GM12878 (cell line): ENCODE results near the gene NOP16. TPM values are rescaled to one million over a fixed set of nuclear protein-coding genes. Genes with fewer than 3 reads are reported as not detected.

ENCODE experiments used
- ASH2L ChIP-seq: fragments of 300-600, 200-600 bp; sonication (generic); IDR thresholded peaks from 2 replicates; pipeline ENCODE4 v1.6.1; 2017; ENCODE audit warnings: low read depth, mild to moderate bottlenecking, borderline replicate concordance
- BMI1 ChIP-seq: fragments of 450-650 bp; IDR thresholded peaks from 2 replicates; pipeline ENCODE4 v1.6.1; 2016; ENCODE audit warnings: mild to moderate bottlenecking, moderate library complexity, borderline replicate concordance
- GATAD2B ChIP-seq: fragments of 450-650 bp; conservative IDR thresholded peaks from 2 replicates; pipeline ENCODE4 v1.6.1; 2017; ENCODE audit warnings: low read depth, mild to moderate bottlenecking, moderate library complexity
- KDM1A ChIP-seq: fragments of 200-600 bp; sonication (generic); IDR thresholded peaks from 2 replicates; pipeline ENCODE4 v1.6.1; 2016; ENCODE audit warnings: borderline replicate concordance
- MYC ChIP-seq: IDR thresholded peaks from 2 replicates; pipeline ENCODE4 v1.6.1; 2011; ENCODE audit warnings: mild to moderate bottlenecking, low read length, moderate library complexity, inconsistent platforms; ENCODE audit not compliant: insufficient read depth, insufficient replicate concordance, insufficient read length, severe bottlenecking
- NR2C2 ChIP-seq: IDR thresholded peaks from 2 replicates; pipeline ENCODE4 v1.6.1; 2011; ENCODE audit warnings: borderline replicate concordance, low read depth; ENCODE audit not compliant: control insufficient read depth, insufficient read length
- POLR2AphosphoS5 ChIP-seq: IDR thresholded peaks from 2 replicates; pipeline ENCODE4 v1.6.1; 2011; ENCODE audit warnings: mild to moderate bottlenecking, low read length, inconsistent platforms
- RCOR1 ChIP-seq: conservative IDR thresholded peaks from 2 replicates; pipeline ENCODE4 v1.6.1; 2012; ENCODE audit warnings: low read depth, low read length, improper control_type of control experiment
- RFX5 ChIP-seq: IDR thresholded peaks from 2 replicates; pipeline ENCODE4 v1.6.1; 2011; ENCODE audit warnings: low read depth, low read length, improper control_type of control experiment
- SMAD1 ChIP-seq: fragments of 450-650 bp; IDR thresholded peaks from 2 replicates; pipeline ENCODE4 v1.6.1; 2018; ENCODE audit warnings: mild to moderate bottlenecking, low read depth; ENCODE audit not compliant: partially characterized antibody
- STAT3 ChIP-seq: IDR thresholded peaks from 2 replicates; pipeline ENCODE4 v1.6.1; 2011; ENCODE audit warnings: low read depth, low read length, improper control_type of control experiment
- SUZ12 ChIP-seq: fragments of 200-600 bp; sonication (generic); IDR thresholded peaks from one replicate; pipeline ENCODE4 v1.6.1; 2018; ENCODE audit warnings: antibody characterized with exemption, mild to moderate bottlenecking; ENCODE audit not compliant: unreplicated experiment
- WRNIP1 ChIP-seq: IDR thresholded peaks from 2 replicates; pipeline ENCODE4 v1.6.1; 2011; ENCODE audit warnings: low read depth, low read length, improper control_type of control experiment, borderline replicate concordance
- YY1 ChIP-seq: IDR thresholded peaks from 2 replicates; pipeline ENCODE4 v1.6.1; 2011; ENCODE audit warnings: low read depth, mild to moderate bottlenecking, low read length
- ZBTB4 ChIP-seq: fragments of 450-650 bp; formaldehyde crosslinking; IDR thresholded peaks from 2 replicates; pipeline ENCODE4 v1.4.0; 2022; ENCODE audit warnings: mild to moderate bottlenecking, moderate library complexity
- ZNF217 ChIP-seq: fragments of 450-650 bp; IDR thresholded peaks from 2 replicates; pipeline ENCODE4 v1.6.1; 2017; ENCODE audit warnings: antibody characterized with exemption, mild to moderate bottlenecking
- polyA plus RNA-seq, 11 experiments: library from polyadenylated mRNA; depleted of rRNA in 4 of 11; unstranded in 6 of 11; stranded (reverse) in 5 of 11; fragments of >200 nt; fragmentation: Nextera tagmentation in 4 of 11; fragmentation: Illumina TruSeq in 1 of 11; extraction: Ambion mirVana in 4 of 11; extraction: Trizol in 1 of 11; gene quantifications; 1 replicate in 1 of 11; 2 replicates in 10 of 11; pipeline versions ENCODE4 v1.2.1 to v1.2.3, GENCODE V29; 2011 to 2016; ENCODE audit warnings: inconsistent platforms in 2 of 11, missing spikeins in 2 of 11, low read depth in 1 of 11
- total RNA-seq, 4 experiments: library from RNA; depleted of rRNA in 3 of 4; stranded (reverse); fragments of >200 nt in 3 of 4; fragmentation: Illumina TruSeq in 1 of 4; extraction: Trizol in 1 of 4; gene quantifications; 2 replicates each; pipeline versions ENCODE4 v1.2.1 to v1.2.3, GENCODE V29; 2013 to 2021
- TF ChIP-seq, protein P1 (sequence below): fragments of 450-650 bp; IDR thresholded peaks from 2 replicates; pipeline ENCODE4 v1.6.1; 2018; ENCODE audit warnings: borderline replicate concordance, mild to moderate bottlenecking; ENCODE audit not compliant: partially characterized antibody
- TF ChIP-seq, protein P2 (sequence below): fragments of 150-350 bp; IDR thresholded peaks from 2 replicates; pipeline ENCODE4 v1.6.1; 2016; ENCODE audit warnings: low read depth, low read length
- TF ChIP-seq, protein P3 (sequence below): IDR thresholded peaks from 2 replicates; pipeline ENCODE4 v1.6.1; 2012; ENCODE audit warnings: low read depth, low read length, improper control_type of control experiment

The NOP16 gene
- total and polyA plus RNA-seq, 10 of the 15 experiments (the other 5 are each of a cell fraction or from before 2014, with no cell fraction given), result 50.3 to 276 (median 116) TPM

- 0 out of 2 replicates have a peak, but pooled peaks have one; percentile 45 for TF ChIP-seq STAT3
- TF ChIP-seq POLR2AphosphoS5, result peak; percentile 70
- TF ChIP-seq ZNF217, result no peak
- peak; percentile 84 for TF ChIP-seq YY1
- TF ChIP-seq KDM1A, result no peak
- TF ChIP-seq SMAD1, result peak; percentile 73
- TF ChIP-seq, protein P1, sequence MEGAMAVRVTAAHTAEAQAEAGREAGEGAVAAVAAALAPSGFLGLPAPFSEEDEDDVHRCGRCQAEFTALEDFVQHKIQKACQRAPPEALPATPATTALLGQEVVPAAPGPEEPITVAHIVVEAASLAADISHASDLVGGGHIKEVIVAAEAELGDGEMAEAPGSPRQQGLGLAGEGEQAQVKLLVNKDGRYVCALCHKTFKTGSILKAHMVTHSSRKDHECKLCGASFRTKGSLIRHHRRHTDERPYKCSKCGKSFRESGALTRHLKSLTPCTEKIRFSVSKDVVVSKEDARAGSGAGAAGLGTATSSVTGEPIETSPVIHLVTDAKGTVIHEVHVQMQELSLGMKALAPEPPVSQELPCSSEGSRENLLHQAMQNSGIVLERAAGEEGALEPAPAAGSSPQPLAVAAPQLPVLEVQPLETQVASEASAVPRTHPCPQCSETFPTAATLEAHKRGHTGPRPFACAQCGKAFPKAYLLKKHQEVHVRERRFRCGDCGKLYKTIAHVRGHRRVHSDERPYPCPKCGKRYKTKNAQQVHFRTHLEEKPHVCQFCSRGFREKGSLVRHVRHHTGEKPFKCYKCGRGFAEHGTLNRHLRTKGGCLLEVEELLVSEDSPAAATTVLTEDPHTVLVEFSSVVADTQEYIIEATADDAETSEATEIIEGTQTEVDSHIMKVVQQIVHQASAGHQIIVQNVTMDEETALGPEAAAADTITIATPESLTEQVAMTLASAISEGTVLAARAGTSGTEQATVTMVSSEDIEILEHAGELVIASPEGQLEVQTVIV, result peak; percentile 72
- TF ChIP-seq, protein P2, sequence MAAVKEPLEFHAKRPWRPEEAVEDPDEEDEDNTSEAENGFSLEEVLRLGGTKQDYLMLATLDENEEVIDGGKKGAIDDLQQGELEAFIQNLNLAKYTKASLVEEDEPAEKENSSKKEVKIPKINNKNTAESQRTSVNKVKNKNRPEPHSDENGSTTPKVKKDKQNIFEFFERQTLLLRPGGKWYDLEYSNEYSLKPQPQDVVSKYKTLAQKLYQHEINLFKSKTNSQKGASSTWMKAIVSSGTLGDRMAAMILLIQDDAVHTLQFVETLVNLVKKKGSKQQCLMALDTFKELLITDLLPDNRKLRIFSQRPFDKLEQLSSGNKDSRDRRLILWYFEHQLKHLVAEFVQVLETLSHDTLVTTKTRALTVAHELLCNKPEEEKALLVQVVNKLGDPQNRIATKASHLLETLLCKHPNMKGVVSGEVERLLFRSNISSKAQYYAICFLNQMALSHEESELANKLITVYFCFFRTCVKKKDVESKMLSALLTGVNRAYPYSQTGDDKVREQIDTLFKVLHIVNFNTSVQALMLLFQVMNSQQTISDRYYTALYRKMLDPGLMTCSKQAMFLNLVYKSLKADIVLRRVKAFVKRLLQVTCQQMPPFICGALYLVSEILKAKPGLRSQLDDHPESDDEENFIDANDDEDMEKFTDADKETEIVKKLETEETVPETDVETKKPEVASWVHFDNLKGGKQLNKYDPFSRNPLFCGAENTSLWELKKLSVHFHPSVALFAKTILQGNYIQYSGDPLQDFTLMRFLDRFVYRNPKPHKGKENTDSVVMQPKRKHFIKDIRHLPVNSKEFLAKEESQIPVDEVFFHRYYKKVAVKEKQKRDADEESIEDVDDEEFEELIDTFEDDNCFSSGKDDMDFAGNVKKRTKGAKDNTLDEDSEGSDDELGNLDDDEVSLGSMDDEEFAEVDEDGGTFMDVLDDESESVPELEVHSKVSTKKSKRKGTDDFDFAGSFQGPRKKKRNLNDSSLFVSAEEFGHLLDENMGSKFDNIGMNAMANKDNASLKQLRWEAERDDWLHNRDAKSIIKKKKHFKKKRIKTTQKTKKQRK, result no peak
- no peak for TF ChIP-seq BMI1
- no peak for TF ChIP-seq NR2C2
- TF ChIP-seq GATAD2B, result 0 out of 2 replicates have a peak, but pooled peaks have one; percentile 34
- no peak for TF ChIP-seq RCOR1
- no peak for TF ChIP-seq ASH2L
- TF ChIP-seq SUZ12, result no peak
- TF ChIP-seq WRNIP1, result peak; percentile 96; the same call in 1 of the 2 replicates
- TF ChIP-seq, protein P3, sequence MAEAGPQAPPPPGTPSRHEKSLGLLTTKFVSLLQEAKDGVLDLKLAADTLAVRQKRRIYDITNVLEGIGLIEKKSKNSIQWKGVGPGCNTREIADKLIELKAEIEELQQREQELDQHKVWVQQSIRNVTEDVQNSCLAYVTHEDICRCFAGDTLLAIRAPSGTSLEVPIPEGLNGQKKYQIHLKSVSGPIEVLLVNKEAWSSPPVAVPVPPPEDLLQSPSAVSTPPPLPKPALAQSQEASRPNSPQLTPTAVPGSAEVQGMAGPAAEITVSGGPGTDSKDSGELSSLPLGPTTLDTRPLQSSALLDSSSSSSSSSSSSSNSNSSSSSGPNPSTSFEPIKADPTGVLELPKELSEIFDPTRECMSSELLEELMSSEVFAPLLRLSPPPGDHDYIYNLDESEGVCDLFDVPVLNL, result peak; percentile 57; the same call in 1 of the 2 replicates
- peak; percentile 89 for TF ChIP-seq MYC
- no peak for TF ChIP-seq ZBTB4 (CRISPR knock-in tag)
- TF ChIP-seq RFX5, result no peak
Measured at GRCh38 chr5:176388444-176389134, at the start of gene NOP16, which contains the start of gene HIGD2A (continued).
